Measurements from ENCODE around the gene SPACA9.
A peak's percentile ranks its signal among the peaks of the same experiment; 100 is the strongest.

Gene SPACA9

GRCh38 chr9:132894862-132895835 lies 16.5 kb downstream of the SPACA9 start:
- DNase-seq, result no peak

- no peak for DNase-seq
Measured at GRCh38 chr9:132896264-132896663, 17.6 kb downstream of the SPACA9 start.

- DNase-seq, result no peak
Measured at GRCh38 chr9:132896906-132897305, 18.2 kb downstream of the SPACA9 start.

- no peak for DNase-seq
Measured at GRCh38 chr9:132898051-132898450, 19.4 kb downstream of the SPACA9 start.

- peak; percentile 35 for DNase-seq
Measured at GRCh38 chr9:132901858-132902831, 23.4 kb downstream of the SPACA9 start.

- DNase-seq, result no peak
Measured at GRCh38 chr9:132903574-132904492, 25.1 kb downstream of the SPACA9 start.

GRCh38 chr9:132905726-132906125 lies 27.0 kb downstream of the SPACA9 start:
- no peak for DNase-seq

- DNase-seq, result no peak
Measured at GRCh38 chr9:132908635-132909034, 29.9 kb downstream of the SPACA9 start.

GRCh38 chr9:132909311-132909710 lies 30.6 kb downstream of the SPACA9 start:
- DNase-seq, result no peak

- DNase-seq, result no peak
Measured at GRCh38 chr9:132910376-132910775, 31.7 kb downstream of the SPACA9 start.

GRCh38 chr9:132912131-132912530 lies 33.4 kb downstream of the SPACA9 start:
- no peak for DNase-seq

GRCh38 chr9:132914924-132915323 lies 36.2 kb downstream of the SPACA9 start:
- no peak for DNase-seq

GRCh38 chr9:132919614-132920268 lies 41.0 kb downstream of the SPACA9 start:
- no peak for DNase-seq

GRCh38 chr9:132923346-132923902 lies 44.7 kb downstream of the SPACA9 start:
- DNase-seq, result no peak

- DNase-seq, result no peak
Measured at GRCh38 chr9:132927704-132928103, 49.0 kb downstream of the SPACA9 start.

- no peak for DNase-seq
Measured at GRCh38 chr9:132931178-132931735, 52.6 kb downstream of the SPACA9 start.

- no peak for DNase-seq
Measured at GRCh38 chr9:132935026-132935425, 56.3 kb downstream of the SPACA9 start.

GRCh38 chr9:132937463-132937901 lies 58.8 kb downstream of the SPACA9 start:
- no peak for DNase-seq

- no peak for DNase-seq
Measured at GRCh38 chr9:132939169-132939568, 60.5 kb downstream of the SPACA9 start.
